GM19468 (cell line): ENCODE results near the gene SV2C.
"Not testable (repeated sequence)": the region's sequence is repeated elsewhere in the genome, so short reads cannot be mapped to it uniquely, and the experiment has no call there.

ENCODE experiments used
- ATAC-seq: cut with Tn5 transposase; IDR thresholded peaks from one replicate; pipeline ENCODE4 v1.9.1; 2021; ENCODE audit warnings: mild to moderate bottlenecking, moderate library complexity, moderate number of reproducible peaks; ENCODE audit not compliant: unreplicated experiment; ENCODE audit errors: extremely low read depth

Gene SV2C

GRCh38 chr5:76082772-76083554 lies at the start of gene SV2C:
Gene SV2C (plus strand): TSS chr5:76083383. CDS start chr5:76131751, 48,368 bp downstream.
- ATAC-seq = no peak

GRCh38 chr5:76037736-76038151 lies 45.4 kb upstream of the SV2C start:
- not testable (repeated sequence) for ATAC-seq

- ATAC-seq = no peak
Measured at GRCh38 chr5:76038212-76038611, 45.0 kb upstream of the SV2C start.

- no peak for ATAC-seq
Measured at GRCh38 chr5:76040806-76041205, 42.4 kb upstream of the SV2C start.

- ATAC-seq = no peak
Measured at GRCh38 chr5:76041863-76042262, 41.3 kb upstream of the SV2C start.

GRCh38 chr5:76046741-76047140 lies 36.4 kb upstream of the SV2C start:
- no peak for ATAC-seq

GRCh38 chr5:76050134-76050533 lies 33.0 kb upstream of the SV2C start:
- no peak for ATAC-seq

GRCh38 chr5:76062502-76063041 lies 20.6 kb upstream of the SV2C start:
- ATAC-seq = no peak

GRCh38 chr5:76065258-76065657 lies 17.9 kb upstream of the SV2C start:
- ATAC-seq = no peak

GRCh38 chr5:76069061-76069735 lies 14.0 kb upstream of the SV2C start:
- no peak for ATAC-seq

GRCh38 chr5:76074487-76075065 lies 8.6 kb upstream of the SV2C start:
- ATAC-seq = no peak

GRCh38 chr5:76081811-76082771 lies 1.1 kb upstream of the SV2C start:
- ATAC-seq = no peak

GRCh38 chr5:76083555-76084495 lies 642 bp downstream of the SV2C start:
- ATAC-seq = no peak

- no peak for ATAC-seq
Measured at GRCh38 chr5:76084496-76085242, 1.5 kb downstream of the SV2C start.

- ATAC-seq = no peak
Measured at GRCh38 chr5:76085243-76085579, 2.0 kb downstream of the SV2C start.

GRCh38 chr5:76086095-76086494 lies 2.9 kb downstream of the SV2C start:
- ATAC-seq = no peak

GRCh38 chr5:76089156-76089555 lies 6.0 kb downstream of the SV2C start:
- ATAC-seq = not testable (repeated sequence)

- no peak for ATAC-seq
Measured at GRCh38 chr5:76091351-76091750, 8.2 kb downstream of the SV2C start.
